LNCaP clone FGC (cell line): Measurements from ENCODE around the gene GNAZ.
"Not testable (repeated sequence)": the region's sequence is repeated elsewhere in the genome, so short reads cannot be mapped to it uniquely, and the experiment has no call there.

Experiments
- DNase-seq: peaks from one replicate; pipeline ENCODE4 v3.0.0-alpha.2; 2011; ENCODE audit warnings: low read depth
- H3K4me3 ChIP-seq: 2 replicates; pipeline ENCODE4 v1.5.1; 2011; ENCODE audit warnings: mild to moderate bottlenecking, low read depth, low read length, control low read depth
- TF ChIP-seq, protein P1 (sequence below): IDR thresholded peaks from 2 replicates; pipeline ENCODE4 v1.5.1; 2012; ENCODE audit warnings: mild to moderate bottlenecking; ENCODE audit not compliant: control insufficient read depth, insufficient read depth; ENCODE audit errors: extremely low read depth

The GNAZ gene

DNA sequence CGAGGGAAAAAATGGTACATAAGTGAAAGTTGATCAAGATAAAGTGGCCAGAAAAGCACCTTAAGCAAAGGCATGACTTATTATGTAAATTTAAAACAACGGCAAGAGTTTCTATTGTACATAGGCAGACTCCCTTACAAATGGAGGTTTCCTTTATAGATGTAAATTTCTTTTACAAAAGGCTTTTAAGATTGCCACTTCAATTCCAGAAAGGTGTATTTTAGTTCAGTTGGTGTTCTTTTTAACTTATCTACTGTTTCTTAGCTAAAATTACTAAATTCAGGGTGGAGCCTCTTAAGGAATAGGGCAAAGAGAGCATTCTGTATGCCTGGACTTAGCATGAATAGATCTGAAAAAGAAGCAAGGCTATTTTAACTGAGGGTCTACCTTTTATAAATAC is 24.9 kb upstream of the GNAZ start:
- no peak overlapping the region for H3K4me3 ChIP-seq
- TF ChIP-seq, protein P1, sequence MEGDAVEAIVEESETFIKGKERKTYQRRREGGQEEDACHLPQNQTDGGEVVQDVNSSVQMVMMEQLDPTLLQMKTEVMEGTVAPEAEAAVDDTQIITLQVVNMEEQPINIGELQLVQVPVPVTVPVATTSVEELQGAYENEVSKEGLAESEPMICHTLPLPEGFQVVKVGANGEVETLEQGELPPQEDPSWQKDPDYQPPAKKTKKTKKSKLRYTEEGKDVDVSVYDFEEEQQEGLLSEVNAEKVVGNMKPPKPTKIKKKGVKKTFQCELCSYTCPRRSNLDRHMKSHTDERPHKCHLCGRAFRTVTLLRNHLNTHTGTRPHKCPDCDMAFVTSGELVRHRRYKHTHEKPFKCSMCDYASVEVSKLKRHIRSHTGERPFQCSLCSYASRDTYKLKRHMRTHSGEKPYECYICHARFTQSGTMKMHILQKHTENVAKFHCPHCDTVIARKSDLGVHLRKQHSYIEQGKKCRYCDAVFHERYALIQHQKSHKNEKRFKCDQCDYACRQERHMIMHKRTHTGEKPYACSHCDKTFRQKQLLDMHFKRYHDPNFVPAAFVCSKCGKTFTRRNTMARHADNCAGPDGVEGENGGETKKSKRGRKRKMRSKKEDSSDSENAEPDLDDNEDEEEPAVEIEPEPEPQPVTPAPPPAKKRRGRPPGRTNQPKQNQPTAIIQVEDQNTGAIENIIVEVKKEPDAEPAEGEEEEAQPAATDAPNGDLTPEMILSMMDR = no peak
- DNase-seq = no peak

DNA sequence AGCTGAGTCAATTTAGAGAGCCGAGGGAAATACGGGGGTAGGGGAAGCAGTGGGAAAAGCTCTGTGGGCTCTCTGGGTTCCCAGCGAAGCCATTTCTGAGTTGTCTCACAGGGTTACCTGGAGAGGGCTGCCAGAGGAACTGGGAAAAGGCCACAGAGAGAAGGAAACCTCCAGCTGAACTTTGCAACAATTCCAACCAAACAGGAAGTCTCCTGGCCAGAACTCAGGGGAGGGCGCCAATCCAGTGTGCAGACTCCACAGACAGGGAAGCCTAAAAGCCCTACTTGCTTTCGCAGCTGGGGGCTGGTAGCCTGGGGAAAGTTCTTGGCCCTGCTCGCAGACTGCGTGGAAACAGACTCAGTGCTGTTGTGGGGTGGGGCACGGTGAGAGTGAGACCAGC is 23.1 kb upstream of the GNAZ start:
- TF ChIP-seq, protein P1 = no peak
- no peak for DNase-seq
- no peak overlapping the region for H3K4me3 ChIP-seq

DNA sequence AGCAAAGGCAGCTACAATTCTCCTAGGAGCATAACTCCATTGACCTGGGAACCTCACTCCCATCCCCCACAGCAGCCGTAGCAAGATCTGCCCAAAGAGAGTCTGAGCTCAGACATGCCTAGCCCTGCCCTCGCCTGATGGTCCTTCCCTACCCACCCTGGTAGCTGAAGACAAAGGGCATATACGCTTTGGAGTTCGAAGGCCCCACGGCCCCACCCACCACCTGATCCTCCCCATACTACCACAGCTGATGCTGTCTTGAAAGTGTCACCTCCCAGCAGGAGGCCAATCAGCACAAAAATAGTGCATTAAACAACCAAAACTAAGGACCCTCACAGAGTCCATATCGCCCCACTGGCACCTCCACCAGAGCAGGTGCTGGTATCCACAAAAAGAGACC is 22.6 kb upstream of the GNAZ start:
- TF ChIP-seq, protein P1 = no peak
- no peak for DNase-seq
- H3K4me3 ChIP-seq = no peak overlapping the region

DNA sequence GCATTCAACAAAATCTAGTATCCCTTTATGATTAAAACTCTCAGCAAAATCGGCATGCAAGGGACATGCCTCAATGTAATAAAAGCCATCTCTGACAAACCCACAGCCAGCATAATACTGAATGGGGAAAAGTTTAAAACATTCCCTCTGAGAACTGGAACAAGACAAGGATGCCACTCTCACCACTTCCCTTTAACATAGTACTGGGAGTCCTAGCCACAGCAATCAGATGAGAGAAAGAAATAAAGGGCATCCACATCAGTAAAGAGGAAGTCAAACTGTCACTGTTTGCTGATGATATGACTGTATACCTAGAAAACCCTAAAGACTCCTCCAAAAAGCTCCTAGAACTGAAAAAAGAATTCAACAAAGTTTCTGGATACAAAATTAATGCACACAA is 19.8 kb upstream of the GNAZ start:
- DNase-seq, H3K4me3 ChIP-seq: not testable (repeated sequence)

DNA sequence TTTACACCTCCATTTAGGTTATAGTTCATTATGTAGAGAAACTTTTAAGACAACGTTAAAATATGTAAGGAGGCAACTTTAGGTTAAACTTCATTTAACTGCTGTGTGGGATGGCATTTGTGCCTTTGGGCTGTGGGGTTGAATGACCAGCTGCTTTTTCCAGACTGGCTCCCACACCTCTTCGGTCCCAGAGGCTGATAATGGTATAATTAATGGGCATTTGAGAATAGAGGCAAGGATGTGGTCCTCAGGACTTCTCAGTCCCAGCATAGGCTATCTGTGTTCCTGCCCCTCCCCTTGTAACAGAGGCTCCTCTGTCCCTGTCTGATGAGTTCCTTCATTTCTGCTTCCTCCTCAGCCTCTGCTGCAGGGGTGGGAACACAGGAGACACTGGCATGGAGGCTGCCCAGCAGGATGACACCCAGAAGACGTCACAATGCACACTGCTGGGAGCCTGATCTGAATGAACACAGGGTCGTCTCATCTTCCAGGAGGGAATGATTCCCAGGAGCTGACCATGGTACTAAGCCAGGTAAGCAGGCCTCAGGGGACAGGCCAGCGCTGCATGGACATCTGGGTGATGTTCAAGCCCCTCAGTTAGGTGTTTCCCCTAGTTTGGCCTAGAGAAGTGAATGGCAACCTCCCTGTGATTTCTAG is 17.1 kb upstream of the GNAZ start:
- TF ChIP-seq, protein P1 = no peak
- H3K4me3 ChIP-seq = no peak overlapping the region
- DNase-seq = no peak

DNA sequence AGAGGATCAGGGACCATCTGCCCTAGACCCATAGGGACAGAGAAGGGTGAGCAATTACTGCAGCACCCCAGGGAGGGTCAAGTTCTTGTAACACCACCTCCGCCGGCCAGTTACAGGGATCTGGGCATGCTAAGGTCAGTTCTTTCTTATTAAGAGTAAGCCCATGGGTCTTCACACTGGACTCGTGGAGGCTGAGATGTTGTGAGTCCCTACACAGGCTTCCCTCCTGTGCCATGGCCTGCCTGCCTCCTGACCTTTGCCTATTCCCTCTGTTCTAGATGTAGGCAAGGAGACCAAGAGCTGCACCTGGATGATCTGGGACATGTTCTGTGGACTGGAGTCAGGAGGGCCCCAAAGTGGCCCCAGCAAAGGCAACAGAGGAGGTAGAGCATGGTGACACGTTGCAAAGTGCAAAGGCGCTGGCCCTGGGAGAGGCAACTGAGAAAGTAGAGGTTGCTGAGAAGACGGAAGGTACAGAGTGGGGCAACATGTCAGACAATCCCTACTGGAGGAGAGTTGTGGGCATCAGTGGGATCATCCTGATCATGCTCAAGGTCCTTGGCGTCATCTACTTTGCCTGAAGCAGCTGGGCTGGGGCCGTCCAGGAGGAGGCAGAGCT is 16.3 kb upstream of the GNAZ start:
- TF ChIP-seq, protein P1 = no peak
- H3K4me3 ChIP-seq = no peak overlapping the region
- DNase-seq = no peak

DNA sequence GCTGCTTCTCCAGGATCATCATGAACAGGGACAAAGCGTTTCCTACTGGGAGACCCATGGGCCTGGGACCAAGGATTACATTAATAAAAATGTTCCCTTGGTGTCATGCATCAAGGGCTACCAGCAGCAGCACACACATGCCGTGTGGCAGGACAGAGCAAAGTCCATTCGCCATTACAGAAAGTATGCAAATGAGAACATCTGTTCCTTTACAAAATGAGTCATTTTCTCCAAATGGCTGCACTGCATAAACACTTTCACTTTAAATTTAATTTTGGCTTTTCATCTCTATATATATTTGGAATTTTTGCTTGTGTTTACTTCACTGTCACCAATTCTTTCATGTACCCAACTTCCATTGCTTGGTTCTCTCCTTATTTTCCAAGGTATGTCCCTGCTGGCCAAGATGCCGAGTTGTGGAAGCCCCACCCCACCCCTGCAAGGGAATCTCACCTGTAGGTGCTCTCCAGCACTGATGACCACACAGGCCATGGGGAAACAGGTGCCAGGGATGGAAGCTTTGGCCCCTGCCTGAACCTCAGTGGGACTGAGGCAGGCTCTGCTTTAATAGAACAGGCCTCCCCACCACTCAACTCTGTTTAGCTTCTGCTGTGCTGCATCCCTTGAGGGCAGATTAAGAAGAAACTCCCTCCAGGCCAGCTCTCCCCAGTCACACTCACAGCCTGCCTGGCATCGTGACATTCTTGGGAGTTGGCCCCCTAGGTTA is 15.6 kb upstream of the GNAZ start:
- no peak overlapping the region for H3K4me3 ChIP-seq
- DNase-seq = no peak
- TF ChIP-seq, protein P1 = no peak
